ENCODE data around the gene RIPPLY2. TPM values are rescaled to one million over a fixed set of nuclear protein-coding genes. Genes with fewer than 3 reads are reported as not detected.
A peak's percentile ranks its signal among the peaks of the same experiment; 100 is the strongest.
"Not testable (repeated sequence)": the region's sequence is repeated elsewhere in the genome, so short reads cannot be mapped to it uniquely, and the experiment has no call there.

The RIPPLY2 gene, protein sequence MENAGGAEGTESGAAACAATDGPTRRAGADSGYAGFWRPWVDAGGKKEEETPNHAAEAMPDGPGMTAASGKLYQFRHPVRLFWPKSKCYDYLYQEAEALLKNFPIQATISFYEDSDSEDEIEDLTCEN
- 1 to 10 TPM in 1 of 3 donors, not detected in 2; 1.3 TPM for total RNA-seq
- long read RNA-seq, donor 1 = 0 reads
- long read RNA-seq, donor 2 = 0 reads

DNA sequence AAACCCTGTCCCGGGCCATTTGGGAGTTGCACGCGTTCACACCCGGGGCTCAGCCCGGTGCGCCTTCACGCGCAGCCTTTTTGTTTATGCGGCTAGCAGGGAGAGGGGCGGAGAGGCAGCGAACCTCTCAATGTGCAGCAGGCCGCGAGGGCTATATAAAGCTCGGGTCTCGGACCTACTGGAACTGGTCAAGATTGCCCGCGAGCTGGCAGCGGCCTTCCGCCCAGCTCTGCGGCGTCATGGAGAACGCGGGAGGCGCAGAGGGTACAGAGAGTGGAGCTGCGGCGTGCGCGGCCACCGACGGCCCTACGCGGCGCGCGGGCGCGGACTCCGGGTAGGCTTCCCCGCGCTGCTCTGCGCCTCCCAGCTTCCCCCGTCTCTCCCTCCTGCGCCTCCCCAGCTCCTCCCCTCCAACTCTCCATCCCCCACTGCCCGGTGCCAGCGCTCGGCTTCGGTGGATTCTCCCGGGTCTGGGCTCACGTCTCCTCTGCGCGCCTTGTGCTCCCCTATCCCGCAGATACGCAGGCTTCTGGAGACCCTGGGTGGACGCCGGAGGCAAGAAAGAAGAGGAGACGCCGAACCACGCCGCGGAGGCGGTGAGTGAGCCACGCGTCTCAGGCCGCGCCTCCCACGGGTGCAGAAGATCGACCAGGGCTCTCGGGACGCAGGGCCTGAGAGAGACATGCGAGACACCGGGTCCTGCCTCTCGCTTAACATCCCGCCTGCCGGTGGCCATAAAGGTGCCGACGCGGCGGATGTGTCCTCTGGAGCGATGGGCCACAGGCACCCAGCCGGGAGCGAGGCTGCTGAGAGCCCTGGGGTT, at the start of gene RIPPLY2:
RIPPLY2 (plus strand) TSS at position 183 of the 823 bp plus-strand sequence; CDS start at position 240, 57 bp downstream.
- intact Hi-C loops (cut with DNase I, micrococcal nuclease) = no loop called here
- no peaks in the 10 kb centered on the region for H3K9me3 ChIP-seq
- ATAC-seq = peak; percentile 69
- H3K36me3 ChIP-seq (ENCODE audit: low read depth) = no peaks in the 10 kb centered on the region
- no peak within 1 kb of the TSS for H3K4me3 ChIP-seq
- TF ChIP-seq, protein P1, sequence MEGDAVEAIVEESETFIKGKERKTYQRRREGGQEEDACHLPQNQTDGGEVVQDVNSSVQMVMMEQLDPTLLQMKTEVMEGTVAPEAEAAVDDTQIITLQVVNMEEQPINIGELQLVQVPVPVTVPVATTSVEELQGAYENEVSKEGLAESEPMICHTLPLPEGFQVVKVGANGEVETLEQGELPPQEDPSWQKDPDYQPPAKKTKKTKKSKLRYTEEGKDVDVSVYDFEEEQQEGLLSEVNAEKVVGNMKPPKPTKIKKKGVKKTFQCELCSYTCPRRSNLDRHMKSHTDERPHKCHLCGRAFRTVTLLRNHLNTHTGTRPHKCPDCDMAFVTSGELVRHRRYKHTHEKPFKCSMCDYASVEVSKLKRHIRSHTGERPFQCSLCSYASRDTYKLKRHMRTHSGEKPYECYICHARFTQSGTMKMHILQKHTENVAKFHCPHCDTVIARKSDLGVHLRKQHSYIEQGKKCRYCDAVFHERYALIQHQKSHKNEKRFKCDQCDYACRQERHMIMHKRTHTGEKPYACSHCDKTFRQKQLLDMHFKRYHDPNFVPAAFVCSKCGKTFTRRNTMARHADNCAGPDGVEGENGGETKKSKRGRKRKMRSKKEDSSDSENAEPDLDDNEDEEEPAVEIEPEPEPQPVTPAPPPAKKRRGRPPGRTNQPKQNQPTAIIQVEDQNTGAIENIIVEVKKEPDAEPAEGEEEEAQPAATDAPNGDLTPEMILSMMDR (IDR thresholded peaks at IDR 0.05) = no peak
- DNase-seq = peak in 2 of 3 donors; percentile 31 to 48
- H3K4me1 ChIP-seq (ENCODE audit: low read depth) = peaks cover 10% of the 10 kb centered on the region

DNA sequence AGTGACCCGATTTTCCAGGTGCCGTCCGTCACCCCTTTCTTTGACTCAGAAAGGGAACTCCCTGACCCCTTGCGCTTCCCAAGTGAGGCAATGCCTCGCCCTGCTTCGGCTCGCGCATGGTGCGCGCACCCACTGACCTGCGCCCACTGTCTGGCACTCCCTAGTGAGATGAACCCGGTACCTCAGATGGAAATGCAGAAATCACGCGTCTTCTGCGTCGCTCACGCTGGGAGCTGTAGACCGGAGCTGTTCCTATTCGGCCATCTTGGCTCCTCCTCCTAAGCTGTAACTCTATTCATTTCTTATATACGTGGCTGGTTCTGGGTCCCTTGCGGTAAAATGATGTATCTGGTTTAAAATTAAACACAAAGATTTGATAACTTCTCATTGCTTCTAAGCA, 49.7 kb upstream of the RIPPLY2 start:
- H3K4me3 ChIP-seq; ATAC-seq; DNase-seq; intact Hi-C loops (cut with DNase I, micrococcal nuclease); H3K4me1 ChIP-seq (ENCODE audit: low read depth); H3K36me3 ChIP-seq (ENCODE audit: low read depth); H3K9me3 ChIP-seq: not testable (repeated sequence)

- ATAC-seq (no peak), DNase-seq (no peak)
- no peaks in the 10 kb centered on the region for H3K36me3 ChIP-seq (ENCODE audit: low read depth)
- H3K9me3 ChIP-seq = no peaks in the 10 kb centered on the region
- no peak overlapping the region for H3K4me3 ChIP-seq
- no peaks in the 10 kb centered on the region for H3K4me1 ChIP-seq (ENCODE audit: low read depth)
- intact Hi-C loops (cut with DNase I, micrococcal nuclease) = no loop called here
- TF ChIP-seq, protein P1 (IDR thresholded peaks at IDR 0.05) = no peak
Measured at GRCh38 chr6:83804886-83805285, 48.3 kb upstream of the RIPPLY2 start.

GRCh38 chr6:83808005-83808404, 45.2 kb upstream of the RIPPLY2 start:
- TF ChIP-seq, protein P1 (IDR thresholded peaks at IDR 0.05) = no peak
- DNase-seq (no peak), ATAC-seq (no peak)
- intact Hi-C loops (cut with DNase I, micrococcal nuclease) = no loop called here
- no peaks in the 10 kb centered on the region for H3K9me3 ChIP-seq
- H3K36me3 ChIP-seq (ENCODE audit: low read depth) = no peaks in the 10 kb centered on the region
- H3K4me1 ChIP-seq (ENCODE audit: low read depth) = no peaks in the 10 kb centered on the region
- no peak overlapping the region for H3K4me3 ChIP-seq

DNA sequence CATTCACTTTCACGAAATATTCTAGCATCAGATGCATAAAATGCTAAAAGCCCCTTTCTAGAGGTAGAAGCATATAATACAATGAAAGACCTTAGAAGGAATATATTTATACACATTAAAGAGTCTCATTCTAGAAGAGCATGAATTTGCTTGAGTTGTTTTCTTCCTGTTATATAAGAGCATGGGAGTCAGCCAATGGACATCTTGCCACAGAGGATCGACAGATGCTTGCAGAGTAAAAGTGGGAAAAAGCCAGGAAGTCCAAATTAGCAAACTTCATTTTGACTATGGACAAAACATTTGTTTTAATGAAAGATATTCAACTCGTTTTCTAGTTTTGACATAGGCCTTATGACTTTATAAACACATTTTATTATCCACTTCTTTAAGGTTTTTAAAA, 44.2 kb upstream of the RIPPLY2 start:
- TF ChIP-seq, protein P1 (IDR thresholded peaks at IDR 0.05) = no peak
- H3K9me3 ChIP-seq = no peaks in the 10 kb centered on the region
- DNase-seq = no peak
- no peak overlapping the region for H3K4me3 ChIP-seq
- intact Hi-C loops (cut with DNase I, micrococcal nuclease) = no loop called here
- ATAC-seq = no peak
- no peaks in the 10 kb centered on the region for H3K4me1 ChIP-seq (ENCODE audit: low read depth)
- H3K36me3 ChIP-seq (ENCODE audit: low read depth) = no peaks in the 10 kb centered on the region

DNA sequence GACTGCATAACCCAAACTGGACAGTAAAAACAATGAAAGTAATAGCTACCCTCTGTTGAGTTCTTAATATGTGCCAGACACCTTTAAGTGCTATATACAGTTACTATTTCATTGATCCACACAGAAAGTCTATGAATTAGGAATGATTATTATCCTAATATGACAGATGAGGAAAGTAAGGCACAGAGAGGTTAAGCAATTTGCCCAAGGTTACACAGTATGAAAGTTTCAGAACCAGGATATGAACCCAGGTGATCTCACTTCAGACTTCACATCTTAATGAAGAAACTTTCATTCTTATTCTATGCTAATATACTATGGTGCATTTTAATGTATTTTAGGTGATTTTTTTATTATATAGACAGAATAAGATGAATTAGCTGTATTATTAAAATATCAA, 40.6 kb upstream of the RIPPLY2 start:
- DNase-seq (no peak), ATAC-seq (no peak)
- Histone ChIP-seq H3K9me3 (no peaks in the 10 kb centered on the region), H3K4me3 (no peak overlapping the region), H3K4me1 (ENCODE audit: low read depth) (no peaks in the 10 kb centered on the region), H3K36me3 (ENCODE audit: low read depth) (no peaks in the 10 kb centered on the region)
- TF ChIP-seq, protein P1 (IDR thresholded peaks at IDR 0.05) = no peak
- intact Hi-C loops (cut with DNase I, micrococcal nuclease) = no loop called here
